GM13977 (cell line): ENCODE measurements around the gene POLD4.
A peak's percentile ranks its signal among the peaks of the same experiment; 100 is the strongest.

Experiments
- DNase-seq: peaks from one replicate; pipeline ENCODE4 v3.0.0; 2012; ENCODE audit warnings: low spot score
- CTCF ChIP-seq: IDR thresholded peaks from 2 replicates; pipeline ENCODE4 v1.5.1; 2012; ENCODE audit warnings: mild to moderate bottlenecking, control low read depth; ENCODE audit not compliant: insufficient read depth; ENCODE audit errors: extremely low read depth, missing control alignments
- in situ Hi-C: fragments of 300-500 bp; cut with MboI; formaldehyde crosslinking; loops from one replicate; pipeline ENCODE4 v1.12.0; 2022; ENCODE audit warnings: low sequenced_read_pairs, low pct_unique_long_range_greater_than_20kb, mixed read lengths, inconsistent platforms; ENCODE audit not compliant: unreplicated experiment

Gene POLD4

GRCh38 chr11:67371189-67371910 is 18.0 kb upstream of the POLD4 start:
- TF ChIP-seq CTCF, result peak; percentile 47
- in situ Hi-C loops, result no loop called here
- peak; percentile 70 for DNase-seq

- in situ Hi-C loops, result no loop called here
- TF ChIP-seq CTCF, result no peak
- DNase-seq, result no peak
Measured at GRCh38 chr11:67370351-67371076, 17.2 kb upstream of the POLD4 start.

- TF ChIP-seq CTCF, result no peak
- DNase-seq, result no peak
- in situ Hi-C loops, result no loop called here
Measured at GRCh38 chr11:67369801-67370284, 16.5 kb upstream of the POLD4 start.

GRCh38 chr11:67369275-67369674 is 15.9 kb upstream of the POLD4 start:
- no peak for DNase-seq
- no peak for TF ChIP-seq CTCF
- in situ Hi-C loops, result no loop called here

- no peak for TF ChIP-seq CTCF
- in situ Hi-C loops, result no loop called here
- DNase-seq, result peak; percentile 74
Measured at GRCh38 chr11:67368621-67369020, 15.3 kb upstream of the POLD4 start.

- in situ Hi-C loops, result no loop called here
- no peak for DNase-seq
- TF ChIP-seq CTCF, result no peak
Measured at GRCh38 chr11:67367761-67368227, 14.4 kb upstream of the POLD4 start.
